GM23338 (cell line): Measurements from ENCODE around the gene WDR27. TPM values are rescaled to one million over a fixed set of nuclear protein-coding genes. Genes with fewer than 3 reads are reported as not detected.

Source experiments
- ATAC-seq: fragments of 200-7000 bp; cut with Tn5 transposase; 3 replicates; pipeline ENCODE4 v1.9.1; 2020
- DNase-seq: peaks from one replicate; pipeline ENCODE4 v3.0.0-alpha.2; 2015; ENCODE audit warnings: low spot score
- H2AFZ ChIP-seq: fragments of 200-600 bp; sonication (generic); 2 replicates; pipeline ENCODE4 v1.8.0; 2016; ENCODE audit warnings: antibody characterized with exemption, mild to moderate bottlenecking, moderate library complexity
- H3F3A ChIP-seq: fragments of 200-600 bp; sonication (generic); replicated peaks from 2 replicates; pipeline ENCODE4 v1.8.0; 2017; ENCODE audit warnings: antibody characterized with exemption, mixed run types, low read depth
- H3K27ac ChIP-seq: fragments of 200-600 bp; sonication (generic); 2 replicates; pipeline ENCODE4 v1.6.1; 2016; ENCODE audit warnings: low read depth
- H3K27me3 ChIP-seq: fragments of 200-600 bp; sonication (generic); 2 replicates; pipeline ENCODE4 v1.8.0; 2016; ENCODE audit warnings: mild to moderate bottlenecking, mixed run types, moderate library complexity; ENCODE audit not compliant: insufficient read depth
- H3K36me3 ChIP-seq: fragments of 200-600 bp; sonication (generic); 2 replicates; pipeline ENCODE4 v1.8.0; 2016; ENCODE audit warnings: mild to moderate bottlenecking; ENCODE audit not compliant: insufficient read depth
- H3K4me1 ChIP-seq: fragments of 200-600 bp; sonication (generic); 2 replicates; pipeline ENCODE4 v1.8.0; 2016; ENCODE audit warnings: mild to moderate bottlenecking, moderate library complexity; ENCODE audit not compliant: insufficient read depth
- H3K4me2 ChIP-seq: fragments of 200-600 bp; sonication (generic); 2 replicates; pipeline ENCODE4 v1.7.1; 2017; ENCODE audit warnings: mixed run types
- H3K4me3 ChIP-seq: fragments of 200-600 bp; sonication (generic); 2 replicates; pipeline ENCODE4 v1.6.1; 2016; ENCODE audit warnings: mixed run types
- H3K79me2 ChIP-seq: fragments of 200-600 bp; sonication (generic); replicated peaks from 2 replicates; pipeline ENCODE4 v1.8.0; 2017; ENCODE audit warnings: mild to moderate bottlenecking; ENCODE audit not compliant: insufficient read depth
- H3K9me2 ChIP-seq: fragments of 200-600 bp; sonication (generic); 2 replicates; pipeline ENCODE4 v1.8.0; 2017; ENCODE audit not compliant: insufficient read depth
- H4K20me1 ChIP-seq: fragments of 200-600 bp; sonication (generic); replicated peaks from 2 replicates; pipeline ENCODE4 v1.8.0; 2017; ENCODE audit warnings: mild to moderate bottlenecking; ENCODE audit not compliant: insufficient read depth
- H3K27ac Mint-ChIP-seq: 2 replicates; pipeline ENCODE4 v1.8.0; 2020; ENCODE audit warnings: inconsistent platforms, mild to moderate bottlenecking, moderate library complexity, mixed read lengths
- H3K27me3 Mint-ChIP-seq: 3 replicates; pipeline ENCODE4 v1.8.0; 2022; ENCODE audit warnings: low read depth, mild to moderate bottlenecking, moderate library complexity, mixed read lengths, inconsistent platforms; ENCODE audit not compliant: insufficient read depth, poor library complexity
- H3K36me3 Mint-ChIP-seq: 3 replicates; pipeline ENCODE4 v1.8.0; 2021; ENCODE audit warnings: low read depth, mild to moderate bottlenecking, inconsistent platforms, moderate library complexity, mixed read lengths
- H3K4me1 Mint-ChIP-seq: 3 replicates; pipeline ENCODE4 v1.8.0; 2020; ENCODE audit warnings: mild to moderate bottlenecking, inconsistent platforms, mixed read lengths
- H3K4me3 Mint-ChIP-seq: 3 replicates; pipeline ENCODE4 v1.8.0; 2021; ENCODE audit warnings: moderate library complexity, mild to moderate bottlenecking, inconsistent platforms, mixed read lengths
- H3K9me3 Mint-ChIP-seq: 3 replicates; pipeline ENCODE4 v1.8.0; 2020; ENCODE audit warnings: moderate library complexity, mild to moderate bottlenecking, inconsistent platforms, mixed read lengths
- CREB1 ChIP-seq: fragments of 250-450 bp; sonication (Bioruptor Pico); IDR thresholded peaks from 2 replicates; pipeline ENCODE4 v1.5.0; 2020; ENCODE audit warnings: low read depth, mild to moderate bottlenecking, moderate library complexity
- NANOG ChIP-seq: IDR thresholded peaks from 2 replicates; pipeline ENCODE4 v1.6.1; 2016; ENCODE audit warnings: antibody characterized with exemption, borderline replicate concordance
- POLR2AphosphoS5 ChIP-seq: IDR thresholded peaks from 2 replicates; pipeline ENCODE4 v1.6.1; 2016; ENCODE audit warnings: antibody characterized with exemption, low read depth
- STAT1 ChIP-seq: IDR thresholded peaks from one replicate; pipeline ENCODE4 v1.6.1; 2016; ENCODE audit warnings: antibody characterized with exemption; ENCODE audit not compliant: unreplicated experiment
- ZNF114 ChIP-seq: fragments of 250-450 bp; sonication (Bioruptor Pico); IDR thresholded peaks from 2 replicates; pipeline ENCODE4 v1.5.0; 2020; ENCODE audit warnings: mild to moderate bottlenecking, moderate library complexity
- ZNF331 ChIP-seq: fragments of 250-450 bp; sonication (Bioruptor Pico); IDR thresholded peaks from 2 replicates; pipeline ENCODE4 v1.5.0; 2020; ENCODE audit warnings: low read depth, mild to moderate bottlenecking, moderate library complexity
- ZNF462 ChIP-seq: fragments of 250-450 bp; sonication (Bioruptor Pico); IDR thresholded peaks from 2 replicates; pipeline ENCODE4 v1.5.0; 2020; ENCODE audit warnings: mild to moderate bottlenecking, moderate library complexity
- long read RNA-seq: library from polyadenylated mRNA; unstranded; transcript quantifications from one replicate; pipeline ENCODE4 v2.0.0, GENCODE V29; 2020; ENCODE audit not compliant: unreplicated experiment
- polyA plus RNA-seq: library from polyadenylated mRNA; unstranded; fragments of >200 nt; fragmentation: Nextera tagmentation; extraction: Ambion mirVana; gene quantifications from 2 replicates; pipeline ENCODE4 v1.2.1, GENCODE V29; 2016
- total RNA-seq: library from RNA; depleted of rRNA; stranded (reverse); fragments of >200 nt; shearing (Covaris generic); gene quantifications from 2 replicates; pipeline ENCODE4 v1.2.3, GENCODE V29; 2014; rRNA removed
- TF ChIP-seq, protein P1 (sequence below): IDR thresholded peaks from one replicate; pipeline ENCODE4 v1.6.1; 2018; ENCODE audit warnings: antibody characterized with exemption; ENCODE audit not compliant: unreplicated experiment
- TF ChIP-seq, protein P2 (sequence below), 2 experiments: fragments of 200-600 bp in 1 of 2; sonication (generic) in 1 of 2; conservative IDR thresholded peaks; 2 replicates each; pipeline versions ENCODE4 v1.5.1 to v1.6.1; 2016 to 2017; ENCODE audit warnings: antibody characterized with exemption in 2 of 2, low read depth in 2 of 2, mild to moderate bottlenecking in 2 of 2, moderate library complexity in 1 of 2
- TF ChIP-seq, protein P3 (sequence below): IDR thresholded peaks from 2 replicates; pipeline ENCODE4 v1.6.1; 2016; ENCODE audit warnings: antibody characterized with exemption

WDR27 gene
- total RNA-seq (65.9 and 80.4 TPM in 2 replicates), polyA plus RNA-seq (42.8 and 55.3 TPM in 2 replicates)
- long read RNA-seq, partial matches to known transcripts: 3 of 8 reads
- long read RNA-seq, other reads (novel, unspliced or antisense): 5 of 8 reads

GRCh38 chr6:169701954-169702839 is at the start of gene WDR27, which contains the start of gene C6orf120:
Gene WDR27, minus strand, starts transcription at chr6:169702029. Its CDS starts 13,024 bp downstream, at chr6:169689005.
Gene C6orf120, plus strand, starts transcription at chr6:169702126. Its CDS starts 334 bp downstream, at chr6:169702460.
- ATAC-seq: peak; percentile 91
- no peaks in the 10 kb centered on the region for H3K27me3 ChIP-seq
- peaks cover 27% of the 10 kb centered on the region for H3K4me1 Mint-ChIP-seq

More at GRCh38 chr6:169701954-169702839, at the start of gene WDR27, which contains the start of gene C6orf120:
- H3K27ac ChIP-seq: peak within 1 kb of the TSS; percentile 79
- peaks cover 17% of the 10 kb centered on the region for H3K4me1 ChIP-seq
- no peaks in the 10 kb centered on the region for H3F3A ChIP-seq
- peaks cover 61% of the 10 kb centered on the region for H3K79me2 ChIP-seq
- H3K36me3 ChIP-seq: no peaks in the 10 kb centered on the region
- Mint-ChIP-seq H3K27me3 (no peaks in the 10 kb centered on the region), H3K4me3 (peak within 1 kb of the TSS; percentile 95), H3K27ac (peak within 1 kb of the TSS; percentile 90), H3K9me3 (no peaks in the 10 kb centered on the region; the same call in 2 of the 3 replicates), H3K36me3 (peaks cover 34% of the 10 kb centered on the region)
- TF ChIP-seq NANOG: no peak
- TF ChIP-seq, protein P1, sequence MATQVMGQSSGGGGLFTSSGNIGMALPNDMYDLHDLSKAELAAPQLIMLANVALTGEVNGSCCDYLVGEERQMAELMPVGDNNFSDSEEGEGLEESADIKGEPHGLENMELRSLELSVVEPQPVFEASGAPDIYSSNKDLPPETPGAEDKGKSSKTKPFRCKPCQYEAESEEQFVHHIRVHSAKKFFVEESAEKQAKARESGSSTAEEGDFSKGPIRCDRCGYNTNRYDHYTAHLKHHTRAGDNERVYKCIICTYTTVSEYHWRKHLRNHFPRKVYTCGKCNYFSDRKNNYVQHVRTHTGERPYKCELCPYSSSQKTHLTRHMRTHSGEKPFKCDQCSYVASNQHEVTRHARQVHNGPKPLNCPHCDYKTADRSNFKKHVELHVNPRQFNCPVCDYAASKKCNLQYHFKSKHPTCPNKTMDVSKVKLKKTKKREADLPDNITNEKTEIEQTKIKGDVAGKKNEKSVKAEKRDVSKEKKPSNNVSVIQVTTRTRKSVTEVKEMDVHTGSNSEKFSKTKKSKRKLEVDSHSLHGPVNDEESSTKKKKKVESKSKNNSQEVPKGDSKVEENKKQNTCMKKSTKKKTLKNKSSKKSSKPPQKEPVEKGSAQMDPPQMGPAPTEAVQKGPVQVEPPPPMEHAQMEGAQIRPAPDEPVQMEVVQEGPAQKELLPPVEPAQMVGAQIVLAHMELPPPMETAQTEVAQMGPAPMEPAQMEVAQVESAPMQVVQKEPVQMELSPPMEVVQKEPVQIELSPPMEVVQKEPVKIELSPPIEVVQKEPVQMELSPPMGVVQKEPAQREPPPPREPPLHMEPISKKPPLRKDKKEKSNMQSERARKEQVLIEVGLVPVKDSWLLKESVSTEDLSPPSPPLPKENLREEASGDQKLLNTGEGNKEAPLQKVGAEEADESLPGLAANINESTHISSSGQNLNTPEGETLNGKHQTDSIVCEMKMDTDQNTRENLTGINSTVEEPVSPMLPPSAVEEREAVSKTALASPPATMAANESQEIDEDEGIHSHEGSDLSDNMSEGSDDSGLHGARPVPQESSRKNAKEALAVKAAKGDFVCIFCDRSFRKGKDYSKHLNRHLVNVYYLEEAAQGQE: no peak
- TF ChIP-seq CREB1 (CRISPR knock-in tag): peak; percentile 87
- no peak for TF ChIP-seq STAT1
- TF ChIP-seq ZNF462: no peak
- TF ChIP-seq ZNF331 (CRISPR knock-in tag): no peak
- TF ChIP-seq, protein P2, sequence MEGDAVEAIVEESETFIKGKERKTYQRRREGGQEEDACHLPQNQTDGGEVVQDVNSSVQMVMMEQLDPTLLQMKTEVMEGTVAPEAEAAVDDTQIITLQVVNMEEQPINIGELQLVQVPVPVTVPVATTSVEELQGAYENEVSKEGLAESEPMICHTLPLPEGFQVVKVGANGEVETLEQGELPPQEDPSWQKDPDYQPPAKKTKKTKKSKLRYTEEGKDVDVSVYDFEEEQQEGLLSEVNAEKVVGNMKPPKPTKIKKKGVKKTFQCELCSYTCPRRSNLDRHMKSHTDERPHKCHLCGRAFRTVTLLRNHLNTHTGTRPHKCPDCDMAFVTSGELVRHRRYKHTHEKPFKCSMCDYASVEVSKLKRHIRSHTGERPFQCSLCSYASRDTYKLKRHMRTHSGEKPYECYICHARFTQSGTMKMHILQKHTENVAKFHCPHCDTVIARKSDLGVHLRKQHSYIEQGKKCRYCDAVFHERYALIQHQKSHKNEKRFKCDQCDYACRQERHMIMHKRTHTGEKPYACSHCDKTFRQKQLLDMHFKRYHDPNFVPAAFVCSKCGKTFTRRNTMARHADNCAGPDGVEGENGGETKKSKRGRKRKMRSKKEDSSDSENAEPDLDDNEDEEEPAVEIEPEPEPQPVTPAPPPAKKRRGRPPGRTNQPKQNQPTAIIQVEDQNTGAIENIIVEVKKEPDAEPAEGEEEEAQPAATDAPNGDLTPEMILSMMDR (conservative IDR thresholded peaks at IDR 0.05; ENCODE audit: low read depth in 2 of 2): no peak
- TF ChIP-seq ZNF114: no peak
- TF ChIP-seq, protein P3, sequence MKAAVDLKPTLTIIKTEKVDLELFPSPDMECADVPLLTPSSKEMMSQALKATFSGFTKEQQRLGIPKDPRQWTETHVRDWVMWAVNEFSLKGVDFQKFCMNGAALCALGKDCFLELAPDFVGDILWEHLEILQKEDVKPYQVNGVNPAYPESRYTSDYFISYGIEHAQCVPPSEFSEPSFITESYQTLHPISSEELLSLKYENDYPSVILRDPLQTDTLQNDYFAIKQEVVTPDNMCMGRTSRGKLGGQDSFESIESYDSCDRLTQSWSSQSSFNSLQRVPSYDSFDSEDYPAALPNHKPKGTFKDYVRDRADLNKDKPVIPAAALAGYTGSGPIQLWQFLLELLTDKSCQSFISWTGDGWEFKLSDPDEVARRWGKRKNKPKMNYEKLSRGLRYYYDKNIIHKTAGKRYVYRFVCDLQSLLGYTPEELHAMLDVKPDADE: peak; percentile 80
- TF ChIP-seq POLR2AphosphoS5: peak; percentile 94
- peak within 1 kb of the TSS; percentile 53 for H2AFZ ChIP-seq
- peak within 1 kb of the TSS; percentile 89 for H3K4me2 ChIP-seq
- H3K4me3 ChIP-seq: peak within 1 kb of the TSS; percentile 92
- peak; percentile 98 for DNase-seq
- H4K20me1 ChIP-seq: peaks cover 6% of the 10 kb centered on the region
- H3K9me2 ChIP-seq: no peaks in the 10 kb centered on the region
